HG02970 (cell line): Measurements from ENCODE around the gene KCND3.

Experiments used
- ATAC-seq: cut with Tn5 transposase; IDR thresholded peaks from one replicate; pipeline ENCODE4 v1.9.1; 2021; ENCODE audit warnings: mild to moderate bottlenecking, moderate library complexity, moderate number of reproducible peaks; ENCODE audit not compliant: unreplicated experiment, low FRiP score

KCND3 gene

DNA sequence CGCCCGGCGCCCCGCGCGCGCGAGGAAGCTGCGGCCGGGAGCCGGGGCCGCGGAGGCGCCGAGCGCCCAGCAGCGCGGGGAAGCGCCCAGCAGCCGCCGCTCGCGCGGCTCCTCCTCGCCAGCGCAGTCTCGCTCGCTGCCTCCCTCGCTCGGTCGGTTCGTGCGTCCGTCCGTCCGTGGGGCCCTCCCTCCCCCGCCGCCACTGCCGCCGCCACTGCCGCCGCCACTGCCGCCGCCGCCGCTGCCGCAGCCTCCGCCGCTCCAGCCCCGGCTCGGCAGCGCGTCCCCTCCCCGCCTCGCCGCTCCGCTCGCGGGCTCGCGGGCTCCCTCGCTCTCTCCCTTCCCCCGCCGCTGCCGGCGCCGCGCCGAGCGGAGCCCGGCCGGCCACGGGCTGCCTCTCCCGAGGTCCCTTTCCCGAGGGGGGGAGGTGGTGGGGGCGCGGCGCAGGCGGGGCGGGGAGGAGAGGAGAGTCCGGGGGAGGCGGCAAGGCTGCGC lies at the start of gene KCND3:
KCND3 (minus strand) TSS at position 138 of the 495 bp plus-strand sequence.
- ATAC-seq: no peak

DNA sequence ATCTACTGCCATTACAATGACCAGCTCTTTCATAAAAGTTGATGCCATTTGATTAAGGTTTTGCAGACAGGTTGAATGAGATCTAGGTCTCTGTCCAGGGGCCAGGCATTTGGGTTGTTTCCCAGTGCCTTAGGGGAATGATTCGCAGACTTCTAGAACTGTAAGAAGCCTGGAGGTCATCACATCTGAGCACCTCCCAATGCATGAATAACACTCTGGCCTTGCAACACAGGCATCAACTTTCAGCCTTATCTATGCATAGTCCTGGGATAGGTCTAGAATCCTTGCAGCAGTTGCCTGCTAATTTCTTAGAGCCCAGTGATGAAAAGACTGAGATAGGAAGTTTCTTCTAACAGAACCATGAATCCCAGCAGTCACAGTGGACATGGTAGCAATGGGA lies 44.8 kb upstream of the KCND3 start:
- ATAC-seq: no peak

DNA sequence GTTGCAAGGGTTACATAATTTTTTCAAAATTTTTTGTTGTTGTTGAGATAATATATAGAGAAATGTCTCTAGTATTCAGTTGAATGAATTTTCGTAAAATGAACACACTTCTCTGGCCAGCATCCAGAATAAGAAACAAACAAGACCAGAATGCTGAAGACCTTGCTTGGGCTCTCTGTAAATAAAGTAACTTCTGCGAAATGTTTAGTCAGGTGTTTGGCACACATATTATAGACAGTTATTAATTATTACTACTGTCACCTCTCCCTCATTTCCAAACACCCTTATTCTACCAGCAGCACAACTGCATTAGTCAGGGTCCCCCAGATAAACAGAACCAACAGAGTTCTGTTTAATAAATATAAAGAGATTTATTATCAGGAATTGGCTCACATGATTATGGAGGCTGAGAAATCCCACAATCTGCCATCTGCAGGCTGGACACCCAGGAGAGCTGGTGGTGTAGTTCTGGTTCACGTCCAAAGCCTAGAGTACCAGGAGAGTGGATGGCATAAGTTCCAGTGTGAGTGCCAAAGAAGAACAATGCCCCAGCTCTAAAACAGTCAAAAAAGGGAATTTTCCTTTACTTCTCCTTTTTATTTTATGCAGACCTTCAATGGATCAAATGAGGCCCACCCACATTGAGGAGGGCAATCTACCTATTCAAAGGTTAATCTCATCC lies 44.1 kb upstream of the KCND3 start:
- no peak for ATAC-seq

DNA sequence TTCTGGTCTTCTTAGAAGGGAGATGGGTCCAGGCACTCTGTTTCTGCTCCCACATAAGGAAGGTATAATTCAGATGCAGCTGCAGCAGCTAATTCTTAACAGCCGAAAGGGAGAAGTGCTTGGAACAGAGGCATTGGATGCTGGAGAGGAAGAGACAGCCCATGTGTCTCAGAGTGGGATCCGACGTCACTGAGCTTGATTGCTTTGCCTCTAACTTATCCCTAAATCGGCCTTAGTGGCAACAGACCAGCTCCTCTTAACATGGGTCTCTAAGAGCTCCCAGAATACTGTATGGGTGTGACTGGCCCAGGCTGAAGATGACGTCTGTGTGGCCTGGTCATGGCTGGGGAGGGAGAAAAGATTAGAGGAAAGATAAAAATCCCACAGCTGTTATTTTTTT lies 40.7 kb upstream of the KCND3 start:
- ATAC-seq: no peak

DNA sequence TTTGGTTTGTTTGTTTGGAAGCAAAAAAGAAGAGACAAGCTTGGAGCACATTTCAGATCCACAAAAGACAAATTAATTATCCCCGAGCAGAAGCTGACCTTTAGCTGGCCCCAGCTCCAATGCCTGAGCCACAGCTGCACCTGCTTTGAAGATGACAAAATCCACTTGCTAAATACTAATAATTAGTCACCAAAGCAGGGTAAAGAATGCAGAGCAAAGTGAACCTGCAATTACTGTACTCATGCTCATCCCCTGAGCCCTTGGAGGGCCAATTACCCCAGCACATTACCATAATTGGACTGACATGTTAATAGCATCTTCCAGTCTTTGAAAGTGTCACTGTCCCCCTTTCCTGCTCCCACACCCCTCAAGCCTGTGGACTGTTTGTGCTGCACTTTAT lies 38.2 kb upstream of the KCND3 start:
- no peak for ATAC-seq

DNA sequence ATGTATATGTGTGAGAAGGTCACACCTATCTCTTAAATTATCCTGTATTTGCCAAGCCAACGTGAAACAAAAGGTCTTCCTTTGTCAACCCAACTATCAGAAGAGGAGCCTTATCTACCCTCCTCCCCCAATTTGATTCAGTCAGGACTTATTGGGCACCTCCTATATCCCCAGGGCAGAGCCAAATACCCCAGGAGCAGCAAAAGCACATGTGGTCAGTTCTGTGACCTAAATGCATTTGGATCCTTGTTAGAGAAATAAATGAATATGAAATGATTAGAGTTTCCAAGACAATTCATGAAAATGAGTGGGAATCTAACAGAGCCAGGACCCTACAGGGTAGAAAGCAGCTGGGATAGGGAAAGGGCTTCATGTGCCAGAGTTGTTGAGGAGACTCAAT lies 37.0 kb upstream of the KCND3 start:
- no peak for ATAC-seq

DNA sequence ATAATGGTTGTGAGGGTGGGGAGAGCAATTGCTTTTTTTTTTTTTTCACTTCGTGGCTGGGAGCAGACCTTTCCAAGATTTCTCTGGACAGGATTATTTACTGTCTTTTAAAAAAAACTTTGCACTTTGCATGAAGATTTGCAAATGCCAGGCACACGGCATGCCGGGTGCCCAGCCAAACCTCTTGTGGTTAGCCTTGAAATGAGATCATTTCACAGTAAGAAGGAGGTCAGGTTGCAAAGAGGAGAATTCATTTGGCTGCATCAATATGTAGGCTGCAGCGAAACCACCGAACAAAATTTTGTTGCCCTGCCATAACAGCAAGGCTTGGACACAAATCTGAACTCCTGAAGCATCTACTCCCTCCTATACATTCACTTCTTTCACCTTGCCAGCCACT lies 36.5 kb upstream of the KCND3 start:
- ATAC-seq: no peak

DNA sequence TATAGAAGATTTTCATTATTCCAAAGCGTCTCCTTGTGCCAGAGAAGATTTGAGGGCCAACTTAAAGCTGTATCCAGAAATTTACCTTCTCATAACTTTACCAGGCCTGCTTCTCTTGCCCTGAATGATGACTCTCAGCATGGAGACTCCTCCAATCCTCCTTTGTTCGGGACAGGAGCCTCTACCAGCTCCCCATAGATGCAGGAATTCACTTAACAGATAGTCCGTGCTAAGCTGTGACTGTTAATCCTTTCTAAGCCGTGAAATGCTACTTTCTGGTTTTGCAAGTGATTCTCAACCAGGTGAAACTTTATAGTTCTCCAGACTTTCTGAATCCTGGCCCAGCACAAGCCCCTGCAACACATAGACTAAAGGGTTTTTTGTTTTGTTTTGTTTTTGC lies 31.8 kb upstream of the KCND3 start:
- ATAC-seq: no peak

DNA sequence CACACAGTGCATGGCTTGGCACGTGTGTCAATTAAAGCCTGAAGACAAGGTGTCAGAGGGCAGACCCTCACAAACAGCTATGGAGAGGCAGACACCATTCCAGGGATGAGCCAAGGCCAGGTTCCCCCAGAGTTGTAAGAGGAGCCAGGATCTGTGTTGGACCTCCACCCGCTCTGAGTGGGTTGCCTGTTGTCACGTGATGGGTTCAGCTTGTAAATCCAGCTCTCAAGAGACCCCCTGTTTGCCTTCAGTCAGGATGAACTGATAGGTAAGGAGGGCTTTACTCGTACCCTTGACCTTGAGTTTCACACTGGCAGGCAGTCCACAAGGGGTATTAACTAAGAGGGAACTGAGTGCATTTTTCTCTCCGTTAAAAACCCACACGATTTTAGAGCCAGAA lies 27.7 kb upstream of the KCND3 start:
- no peak for ATAC-seq

DNA sequence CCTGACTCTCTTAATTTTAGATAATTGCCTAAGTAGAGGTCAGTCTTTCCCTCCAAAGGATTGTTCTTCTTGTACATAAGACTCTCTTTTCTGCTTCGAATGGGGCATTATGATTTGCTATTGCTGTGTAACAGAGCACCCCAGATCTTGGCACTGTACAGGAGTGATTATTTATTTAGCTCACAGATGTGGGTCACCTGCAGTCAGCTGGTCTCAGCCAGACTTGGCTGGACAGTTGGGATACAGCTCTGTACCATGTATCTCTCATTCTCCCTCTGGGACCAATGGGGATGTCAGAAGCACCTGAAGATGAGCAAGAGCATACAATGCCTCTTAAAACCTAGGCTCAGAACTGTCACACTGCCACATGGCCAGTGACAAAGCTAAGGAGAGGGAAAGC lies 23.4 kb upstream of the KCND3 start:
- no peak for ATAC-seq

DNA sequence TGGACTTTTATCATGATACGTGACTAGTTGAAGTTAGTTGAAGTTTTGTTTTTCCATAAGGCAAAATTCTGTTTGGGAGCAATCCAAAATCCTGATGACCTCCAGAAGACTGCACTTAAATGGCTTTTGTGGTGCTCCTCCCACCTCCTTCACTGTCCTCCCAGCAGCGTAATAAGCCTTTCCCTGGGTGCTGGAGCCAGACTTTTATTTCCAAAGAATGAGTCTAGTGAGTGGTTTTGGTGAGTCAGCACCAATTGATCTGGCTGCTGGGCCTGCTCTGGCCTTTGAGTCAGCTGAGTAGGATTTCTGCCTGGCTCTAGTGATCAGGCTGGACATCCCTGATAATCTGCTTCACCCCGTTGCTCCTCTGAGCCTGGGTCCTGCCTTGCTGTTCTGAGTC lies 21.7 kb upstream of the KCND3 start:
- no peak for ATAC-seq

DNA sequence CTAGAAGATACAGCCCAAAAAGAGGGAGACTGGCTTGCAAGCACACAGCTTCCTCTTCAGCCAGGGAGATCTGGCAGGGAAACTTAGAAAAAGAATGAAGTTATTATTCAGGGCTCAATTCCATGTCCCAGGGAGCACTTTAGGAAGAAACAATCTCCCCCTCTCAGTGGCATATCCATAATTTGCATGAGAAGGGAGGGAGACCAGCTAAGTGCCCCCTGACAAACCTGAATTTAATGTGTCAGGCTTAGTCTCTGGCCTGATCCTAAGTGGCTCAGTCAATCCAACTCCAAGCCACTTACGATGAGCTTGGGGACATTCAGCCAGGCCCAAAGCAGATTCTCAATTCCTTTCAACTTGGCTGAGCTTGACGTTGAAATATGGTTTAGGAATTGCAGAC lies 17.7 kb upstream of the KCND3 start:
- no peak for ATAC-seq

DNA sequence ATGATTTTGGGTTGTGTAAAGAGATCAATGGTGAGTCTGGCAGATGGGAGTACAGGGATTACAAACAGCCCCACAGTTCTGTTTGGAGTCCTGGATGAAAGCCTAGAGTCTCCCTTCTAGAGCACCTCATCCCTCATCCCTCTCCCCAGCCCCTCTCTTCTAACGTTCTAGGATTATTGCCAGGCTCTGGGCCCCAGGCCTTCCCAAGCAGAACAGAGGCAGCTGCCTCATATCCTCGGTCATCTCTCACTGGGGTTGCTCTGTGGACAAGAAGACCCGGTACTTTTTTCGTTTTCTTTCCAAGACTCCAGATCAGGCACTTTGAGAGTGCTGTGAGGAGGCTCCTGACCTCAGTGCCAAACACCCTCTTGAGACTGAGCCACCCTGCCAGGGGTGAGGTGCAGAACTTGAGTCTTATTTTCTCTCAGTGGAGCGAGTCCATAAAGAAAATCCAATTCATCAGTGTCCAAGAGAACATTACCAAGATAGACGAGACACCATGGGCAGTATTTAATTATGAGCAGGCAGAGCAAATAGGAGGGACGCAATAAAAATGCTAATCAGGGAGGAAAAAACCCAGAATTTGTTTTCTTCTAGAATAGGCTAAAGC lies 17.1 kb upstream of the KCND3 start:
- ATAC-seq: no peak

DNA sequence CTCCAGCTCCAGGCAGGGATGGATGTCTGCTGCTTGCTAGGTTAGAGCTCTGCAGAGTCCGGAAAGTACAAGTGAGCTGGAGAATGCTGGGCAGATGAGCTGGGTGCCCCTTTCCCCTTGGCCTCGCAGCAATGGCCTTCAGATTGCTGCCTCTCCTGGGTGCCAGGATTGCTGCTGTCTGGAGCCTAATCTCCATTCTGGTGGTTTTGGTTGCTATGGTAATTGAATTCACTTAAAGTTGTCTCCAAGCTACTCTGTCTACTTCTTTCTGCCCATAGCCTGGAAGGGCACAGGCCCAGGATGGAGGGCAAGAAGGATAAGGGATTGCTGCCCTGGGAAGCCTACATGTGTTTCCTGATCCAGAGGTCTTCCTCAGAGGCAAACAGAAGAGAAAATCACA lies 14.6 kb upstream of the KCND3 start:
- no peak for ATAC-seq

DNA sequence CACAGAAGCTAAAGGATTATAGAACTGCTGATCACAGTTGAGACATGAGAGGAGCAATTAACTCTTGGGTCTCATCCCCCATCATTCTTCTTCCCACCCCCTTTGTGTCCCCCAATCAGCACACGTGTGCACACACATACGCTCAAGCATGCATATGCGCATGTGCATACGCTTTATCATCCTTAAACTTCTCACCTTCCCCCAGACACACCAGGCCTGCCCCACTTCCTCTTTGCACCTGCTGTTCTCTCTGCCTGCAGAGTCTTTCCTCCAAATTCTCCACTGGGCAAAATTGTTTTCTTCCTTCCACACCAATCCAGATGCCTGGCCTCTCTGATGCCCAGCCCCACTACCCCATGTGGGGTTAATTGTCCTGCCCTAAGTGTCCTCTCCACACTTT lies 13.0 kb upstream of the KCND3 start:
- ATAC-seq: no peak

DNA sequence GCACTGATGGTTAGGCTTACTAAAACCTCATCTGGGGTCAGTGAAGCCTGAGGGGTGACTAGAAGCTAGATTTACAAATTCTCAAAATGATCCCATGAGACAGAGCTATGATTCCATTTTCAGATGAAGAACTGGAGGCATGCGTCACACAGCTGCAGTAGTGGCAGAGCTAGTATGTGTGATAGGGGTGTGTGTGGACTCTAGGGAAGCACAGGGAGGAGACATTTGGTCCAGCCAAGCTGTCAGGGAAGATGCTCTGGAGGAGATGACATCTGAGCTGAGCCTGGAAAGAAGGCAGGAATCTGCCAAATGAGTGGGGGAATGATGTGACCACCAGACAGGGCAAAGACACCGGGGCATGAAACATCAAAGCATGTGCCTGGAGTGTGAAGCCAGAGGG lies 12.0 kb upstream of the KCND3 start:
- no peak for ATAC-seq

DNA sequence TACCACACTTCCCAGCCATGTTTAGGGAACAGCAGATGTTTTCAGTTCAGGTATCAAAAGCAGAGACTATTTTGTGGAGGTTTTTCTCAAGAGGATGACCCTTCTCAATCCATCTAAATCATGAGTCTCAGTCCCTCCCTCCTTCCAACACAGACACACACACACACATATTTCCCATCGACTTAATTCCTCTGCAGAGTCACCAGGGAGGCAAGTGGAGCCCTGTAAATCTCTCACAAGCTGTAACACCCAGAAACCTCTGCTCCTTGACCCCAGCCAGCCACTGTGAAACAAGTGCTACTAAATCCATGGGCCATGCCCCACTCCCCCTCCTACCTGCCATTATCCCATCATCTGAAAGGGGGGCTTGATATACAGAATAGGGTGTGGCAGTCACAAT lies 10.6 kb upstream of the KCND3 start:
- ATAC-seq: no peak

DNA sequence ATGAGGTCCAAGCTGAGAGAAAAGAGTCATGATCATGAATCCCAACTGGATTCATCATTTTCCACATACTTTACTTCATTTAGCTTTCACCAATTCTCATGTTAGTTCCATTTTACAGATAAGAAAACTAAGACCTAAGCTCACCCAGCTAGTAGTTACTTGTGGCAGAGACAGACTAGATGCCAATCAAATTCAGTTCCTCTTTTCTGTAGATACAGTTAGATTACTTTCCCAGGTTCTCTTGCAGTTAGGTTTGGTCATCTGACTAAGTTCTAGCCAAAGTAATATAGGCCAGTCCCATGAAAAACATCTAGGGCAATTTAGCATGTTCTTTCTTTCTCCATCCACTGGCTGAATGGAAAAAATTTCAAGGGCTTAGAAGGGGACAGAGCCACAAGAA lies 8.9 kb upstream of the KCND3 start:
- no peak for ATAC-seq

DNA sequence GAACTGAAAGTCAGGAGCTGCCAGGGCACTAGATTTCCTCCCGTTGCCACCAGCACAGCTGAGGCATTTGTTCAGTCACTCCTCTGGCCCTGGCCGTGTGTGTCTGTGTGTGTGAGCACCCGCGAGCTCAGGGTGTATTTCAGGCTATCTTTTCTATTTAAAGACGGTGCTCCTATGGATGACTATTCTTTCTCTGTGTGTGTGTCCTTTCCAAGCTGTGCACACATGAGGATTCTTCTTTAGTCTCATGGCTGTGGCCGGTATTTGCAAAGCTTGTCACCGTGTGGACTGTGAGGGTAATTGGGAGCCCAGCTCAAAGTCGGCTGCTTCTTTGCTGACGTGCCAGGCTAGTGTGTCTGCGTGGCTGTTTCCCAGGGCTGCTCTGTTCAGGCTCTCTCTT lies 3.0 kb upstream of the KCND3 start:
- no peak for ATAC-seq

DNA sequence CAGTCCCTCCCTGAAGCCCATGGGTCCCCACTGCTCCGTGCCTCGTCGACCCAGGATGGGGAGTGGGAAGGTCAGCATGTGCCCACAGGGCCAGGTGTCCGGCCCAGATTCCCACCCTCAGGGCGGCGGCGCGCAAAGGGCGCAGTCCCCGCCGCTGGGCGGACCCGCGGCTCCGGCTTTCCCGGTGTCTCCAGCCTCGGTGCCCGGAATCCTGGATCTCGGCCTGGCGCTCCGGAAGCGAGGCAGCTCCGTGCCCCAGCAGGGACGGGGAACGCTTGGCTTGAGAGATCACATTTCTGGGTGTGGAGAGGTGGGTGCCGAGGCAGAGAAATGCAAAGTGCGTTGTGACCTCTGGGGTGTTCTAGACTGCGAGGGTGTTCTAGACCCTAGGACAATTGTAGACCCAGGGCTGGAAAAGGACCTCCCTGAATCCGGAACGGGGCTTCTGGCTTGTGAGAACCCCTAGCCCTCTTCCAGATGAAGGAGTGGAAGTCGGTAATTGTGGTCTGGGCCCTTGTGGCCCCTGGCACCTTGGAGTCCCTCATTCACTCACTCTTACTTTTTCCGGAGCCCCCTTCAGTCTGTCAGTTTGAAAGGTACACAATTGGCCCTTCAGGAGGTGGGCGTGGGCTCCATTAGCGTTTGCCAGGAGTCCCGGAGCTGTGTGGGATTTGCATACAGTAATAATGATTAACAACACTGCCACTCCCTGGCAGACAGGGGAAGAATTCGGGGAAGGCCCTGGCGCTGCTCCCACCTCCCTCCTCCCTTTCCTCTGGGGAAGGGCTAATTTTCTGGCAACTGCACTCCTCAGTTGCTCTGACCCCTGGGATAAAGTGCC lies 1.6 kb upstream of the KCND3 start:
- ATAC-seq: no peak

DNA sequence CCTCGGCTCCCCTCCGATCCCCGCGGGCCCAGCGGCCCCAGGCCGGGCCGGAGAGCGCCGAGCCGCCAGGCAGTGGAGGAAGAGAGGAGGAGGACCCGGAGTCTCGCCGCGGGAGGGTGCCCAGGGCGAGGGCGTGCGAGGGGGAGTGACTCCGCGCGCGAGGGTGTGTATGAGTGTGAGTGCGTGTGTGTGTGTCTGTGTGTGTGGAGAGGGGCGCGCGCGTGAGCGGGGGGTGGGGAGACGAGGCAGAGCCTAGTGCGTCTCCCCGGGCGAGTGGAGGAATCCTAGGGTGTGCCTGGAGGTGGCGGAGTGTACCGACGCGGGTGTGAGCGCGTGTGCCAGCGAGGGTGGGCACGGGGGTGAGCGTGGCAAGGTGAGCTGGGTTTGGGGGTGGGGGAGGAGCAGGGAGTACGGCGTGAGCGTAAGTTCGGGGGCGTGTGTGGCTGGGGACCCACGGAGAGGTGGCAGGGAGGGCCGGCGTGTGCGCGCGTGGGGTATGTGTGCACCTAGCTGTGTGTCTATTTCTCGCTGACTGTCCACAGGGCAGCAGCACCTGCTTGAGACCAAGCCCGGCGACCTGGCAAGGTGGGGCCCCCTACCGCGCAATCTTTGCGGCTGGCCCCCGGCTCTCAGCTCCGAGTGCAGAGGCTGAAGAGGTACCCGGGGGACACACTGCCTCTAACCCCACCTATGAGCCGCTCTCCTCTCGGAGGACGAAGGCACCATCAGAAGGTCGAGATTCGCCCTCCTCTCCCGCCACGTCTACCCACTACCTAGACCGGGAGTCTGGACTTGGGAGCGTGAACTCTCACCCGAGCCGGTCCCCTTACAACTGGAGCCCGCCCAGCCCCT lies 784 bp upstream of the KCND3 start:
- ATAC-seq: no peak
